HCT116 (cell line): ENCODE measurements around the gene CYP21A2.
"Not testable (repeated sequence)": the region's sequence is repeated elsewhere in the genome, so short reads cannot be mapped to it uniquely, and the experiment has no call there.

ENCODE experiments used
- ATF3 ChIP-seq: IDR thresholded peaks from 2 replicates; pipeline ENCODE4 v1.6.1; 2012
- CBX3 ChIP-seq: IDR thresholded peaks from 2 replicates; pipeline ENCODE4 v1.6.1; 2012; ENCODE audit warnings: low read depth
- CTCF ChIP-seq, 3 experiments: fragments of 200-600 bp in 1 of 3; sonication (generic) in 1 of 3; IDR thresholded peaks in 2 of 3; conservative IDR thresholded peaks in 1 of 3; 2 replicates each; pipeline ENCODE4 v1.5.1; 2012 to 2017; ENCODE audit warnings: low read depth in 2 of 3, low read length in 2 of 3, antibody characterized with exemption in 1 of 3, borderline replicate concordance in 1 of 3, control low read depth in 1 of 3, mild to moderate bottlenecking in 1 of 3, mixed read lengths in 1 of 3, mixed run types in 1 of 3, moderate library complexity in 1 of 3; ENCODE audit not compliant: insufficient read depth in 1 of 3
- EZH2 ChIP-seq: fragments of 200-600 bp; sonication (generic); IDR thresholded peaks from 2 replicates; pipeline ENCODE4 v1.6.1; 2017; ENCODE audit warnings: antibody characterized with exemption, mixed run types
- EZH2phosphoT487 ChIP-seq: fragments of 200-600 bp; IDR thresholded peaks from 2 replicates; pipeline ENCODE4 v1.6.1; 2018; ENCODE audit warnings: antibody characterized with exemption, borderline replicate concordance
- MAX ChIP-seq: IDR thresholded peaks from 2 replicates; pipeline ENCODE4 v1.6.1; 2012
- POLR2A ChIP-seq: IDR thresholded peaks from 2 replicates; pipeline ENCODE4 v1.7.0; 2011; ENCODE audit warnings: borderline replicate concordance; ENCODE audit not compliant: insufficient read depth, insufficient read length; ENCODE audit errors: extremely low read depth
- POLR2AphosphoS5 ChIP-seq: IDR thresholded peaks from 2 replicates; pipeline ENCODE4 v1.6.1; 2011; ENCODE audit warnings: mild to moderate bottlenecking, low read depth, low read length, moderate library complexity
- SP1 ChIP-seq: IDR thresholded peaks from 2 replicates; pipeline ENCODE4 v1.6.1; 2012; ENCODE audit warnings: low read depth
- SRF ChIP-seq: IDR thresholded peaks from 2 replicates; pipeline ENCODE4 v1.6.1; 2012; ENCODE audit warnings: low read depth
- TCF7L2 ChIP-seq: IDR thresholded peaks from 2 replicates; pipeline ENCODE4 v1.7.0; 2011; ENCODE audit warnings: borderline replicate concordance, inconsistent platforms; ENCODE audit not compliant: insufficient read depth, insufficient read length; ENCODE audit errors: extremely low read depth
- YY1 ChIP-seq: IDR thresholded peaks from 2 replicates; pipeline ENCODE4 v1.6.1; 2011; ENCODE audit warnings: low read length, low read depth, moderate library complexity, mild to moderate bottlenecking; ENCODE audit not compliant: insufficient replicate concordance; ENCODE audit errors: extremely low read depth
- ZBTB33 ChIP-seq: IDR thresholded peaks from 2 replicates; pipeline ENCODE4 v1.6.1; 2011; ENCODE audit warnings: mild to moderate bottlenecking, low read length, moderate library complexity; ENCODE audit not compliant: insufficient replicate concordance; ENCODE audit errors: extremely low read depth
- ZNF274 ChIP-seq: fragments of 200-500 bp; sonication (Bioruptor generic); IDR thresholded peaks from 2 replicates; pipeline ENCODE4 v1.6.1; 2014; ENCODE audit warnings: mild to moderate bottlenecking, low read depth, low read length, inconsistent platforms

- TF ChIP-seq CTCF (IDR thresholded peaks at IDR 0.05 in 2 of 3, conservative IDR thresholded peaks at IDR 0.05 in 1 of 3; ENCODE audit: borderline replicate concordance in 1 of 3, insufficient read depth in 1 of 3, low read depth in 2 of 3, low read length in 2 of 3); SRF; ZNF274; POLR2A; ZBTB33; SP1; TCF7L2; YY1; POLR2AphosphoS5; EZH2; CBX3; MAX; ATF3; EZH2phosphoT487: not testable (repeated sequence)
Observed at GRCh38 chr6:32009537-32009936, 28.7 kb upstream of the CYP21A2 start.
